CD4-positive, alpha-beta T cell treated with Interleukin-12 subunit alpha and Interleukin-12 subunit beta, for 1 hour (primary cell): ENCODE measurements around the gene OGFRL1.

Source experiments
- DNase-seq: peaks from one replicate; pipeline ENCODE4 v3.0.0-alpha.2; 2020

The OGFRL1 gene

DNA sequence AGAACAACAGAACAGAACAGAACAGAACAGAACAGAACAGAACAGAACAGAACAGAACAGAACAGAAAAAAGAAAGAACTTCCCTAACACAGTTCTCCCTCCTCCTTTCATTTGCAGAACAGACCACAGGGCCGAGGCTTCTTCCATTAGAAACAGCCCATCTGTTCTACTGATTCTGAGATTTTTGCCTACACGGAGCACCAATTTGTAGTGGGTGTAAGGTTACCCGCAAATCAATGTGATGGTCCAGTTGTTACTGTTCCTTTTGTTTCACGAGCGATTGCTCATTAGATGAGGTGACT, 734 bp upstream of the OGFRL1 start:
- DNase-seq = no peak

DNA sequence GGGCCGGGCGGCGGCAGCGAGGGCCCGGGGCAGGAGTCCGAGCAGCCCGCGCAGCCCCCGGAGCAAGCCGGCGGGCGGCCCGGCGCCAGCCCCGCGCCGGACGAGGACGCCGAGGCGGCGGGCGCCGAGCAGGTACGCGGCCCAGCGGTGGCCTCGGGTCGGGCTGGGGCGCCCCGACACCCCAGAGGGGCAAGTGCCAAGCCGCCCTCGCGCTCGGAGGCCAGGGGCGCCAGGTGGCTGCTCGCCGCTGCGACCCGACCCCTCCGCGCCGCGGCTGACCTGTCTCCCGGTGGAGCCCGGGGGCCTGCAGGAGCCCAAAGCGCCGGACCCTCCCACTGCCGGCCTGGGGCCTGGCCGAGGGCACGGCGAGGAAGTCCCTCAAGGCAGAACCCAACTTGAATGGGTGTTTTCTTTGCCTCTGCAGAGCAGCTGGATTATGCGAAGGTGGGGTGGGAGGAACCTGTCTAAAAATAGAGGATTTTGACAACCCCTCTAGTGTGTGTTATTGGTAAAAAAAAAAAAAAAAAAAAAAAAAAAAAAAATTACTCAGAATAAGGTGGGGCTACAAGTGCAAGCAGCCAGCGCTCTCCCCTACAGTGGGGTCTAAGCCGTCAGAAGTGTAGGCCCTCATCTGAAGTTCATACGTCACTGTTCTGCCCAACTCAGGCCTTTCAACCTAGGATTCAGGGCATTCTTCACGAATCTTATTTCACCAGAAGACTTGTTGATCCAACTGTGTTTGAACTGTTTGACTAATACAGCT, 609 bp downstream of the OGFRL1 start:
- DNase-seq = peak; percentile 19

DNA sequence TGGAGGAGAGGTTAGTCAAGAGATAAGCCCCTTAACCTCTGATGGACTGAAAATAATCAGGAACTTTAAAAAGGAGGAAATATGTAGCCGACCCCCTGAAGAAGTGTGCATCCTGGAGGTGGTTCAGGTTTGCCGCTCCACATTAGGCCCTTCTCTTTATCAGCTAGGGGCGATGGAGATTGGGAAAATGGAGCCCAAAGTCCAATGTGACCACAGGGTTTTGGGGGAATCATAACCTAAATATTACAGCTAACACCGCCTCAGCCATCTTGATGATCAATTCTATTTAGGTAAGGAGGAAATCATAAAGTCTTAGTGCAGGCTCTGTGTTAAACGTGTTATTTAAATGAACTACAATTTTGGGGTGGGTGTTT, 1.2 kb downstream of the OGFRL1 start:
- no peak for DNase-seq

DNA sequence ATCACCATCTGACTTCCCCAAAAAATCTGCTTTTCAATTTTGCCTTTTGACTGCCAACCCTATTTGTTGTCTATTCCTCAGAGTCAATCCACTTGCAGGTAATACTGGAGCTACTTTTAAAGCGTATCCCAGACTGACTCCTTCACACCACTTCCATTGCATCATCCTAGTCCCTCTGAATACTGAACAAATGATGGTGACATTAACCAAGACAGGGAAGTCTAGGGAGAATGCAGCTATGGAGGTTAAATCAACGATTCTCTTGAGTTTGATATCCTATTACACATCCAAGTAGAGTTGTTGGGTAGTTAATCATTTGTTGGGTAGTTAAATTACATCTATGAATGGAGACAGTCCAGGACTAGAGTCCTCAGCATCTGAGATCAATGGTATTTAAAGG, 2.0 kb downstream of the OGFRL1 start:
- DNase-seq = no peak

DNA sequence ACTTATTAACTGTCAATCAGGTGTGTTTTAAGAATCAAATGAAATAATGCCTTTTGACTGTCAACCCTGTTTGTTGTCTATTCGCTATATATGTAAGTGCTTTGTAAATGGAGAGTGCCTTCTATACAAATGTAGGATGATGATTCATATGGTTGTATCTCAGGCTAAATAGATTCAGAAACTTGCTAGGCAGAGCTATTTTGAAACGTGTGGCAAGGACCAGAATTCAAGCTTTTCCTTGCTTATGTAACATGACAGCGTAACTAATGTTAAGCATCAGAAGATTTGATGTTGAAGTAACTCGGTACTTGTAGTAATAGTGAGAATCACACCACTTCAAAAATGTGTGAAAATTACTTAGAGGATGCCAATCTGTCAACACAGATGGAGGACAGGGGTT, 3.4 kb downstream of the OGFRL1 start:
- no peak for DNase-seq

DNA sequence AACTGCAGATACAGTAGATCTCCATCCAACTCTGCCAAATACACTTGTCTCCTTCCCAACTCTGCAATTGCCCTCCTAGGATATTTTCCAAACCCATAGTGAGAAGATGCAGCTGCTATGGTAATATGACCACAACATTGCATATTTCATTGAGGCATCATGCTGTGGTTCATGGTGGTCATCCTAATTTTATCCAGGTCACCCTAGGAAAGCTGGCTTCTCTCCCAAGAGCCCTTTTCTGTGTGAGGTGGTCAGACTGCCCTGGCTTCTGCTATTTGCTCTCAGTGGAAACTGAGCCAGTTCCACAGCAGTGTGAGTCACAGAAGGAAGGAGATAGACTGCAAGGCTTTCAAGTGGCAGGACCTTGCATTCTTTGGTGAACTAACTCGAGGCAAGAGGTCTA, 5.5 kb downstream of the OGFRL1 start:
- no peak for DNase-seq

DNA sequence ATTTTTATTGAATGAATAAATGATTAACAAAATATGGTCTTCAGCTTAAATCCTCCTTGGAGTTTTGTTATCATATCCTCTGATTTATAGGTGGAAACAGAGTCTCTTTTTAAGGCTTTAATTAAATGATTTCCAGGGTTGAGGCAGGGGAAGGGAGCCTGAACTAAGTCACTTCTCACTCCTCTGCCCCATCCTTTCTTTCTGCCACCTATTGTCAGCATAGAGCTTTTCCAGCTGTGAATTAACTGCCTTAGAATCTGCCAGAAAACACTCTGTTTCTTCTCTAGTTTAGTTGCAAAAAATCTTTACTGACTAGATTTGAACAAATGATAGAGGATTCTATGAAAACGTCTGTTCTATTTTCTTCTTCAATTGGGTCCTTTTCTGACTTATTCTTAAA, 9.8 kb downstream of the OGFRL1 start:
- no peak for DNase-seq

DNA sequence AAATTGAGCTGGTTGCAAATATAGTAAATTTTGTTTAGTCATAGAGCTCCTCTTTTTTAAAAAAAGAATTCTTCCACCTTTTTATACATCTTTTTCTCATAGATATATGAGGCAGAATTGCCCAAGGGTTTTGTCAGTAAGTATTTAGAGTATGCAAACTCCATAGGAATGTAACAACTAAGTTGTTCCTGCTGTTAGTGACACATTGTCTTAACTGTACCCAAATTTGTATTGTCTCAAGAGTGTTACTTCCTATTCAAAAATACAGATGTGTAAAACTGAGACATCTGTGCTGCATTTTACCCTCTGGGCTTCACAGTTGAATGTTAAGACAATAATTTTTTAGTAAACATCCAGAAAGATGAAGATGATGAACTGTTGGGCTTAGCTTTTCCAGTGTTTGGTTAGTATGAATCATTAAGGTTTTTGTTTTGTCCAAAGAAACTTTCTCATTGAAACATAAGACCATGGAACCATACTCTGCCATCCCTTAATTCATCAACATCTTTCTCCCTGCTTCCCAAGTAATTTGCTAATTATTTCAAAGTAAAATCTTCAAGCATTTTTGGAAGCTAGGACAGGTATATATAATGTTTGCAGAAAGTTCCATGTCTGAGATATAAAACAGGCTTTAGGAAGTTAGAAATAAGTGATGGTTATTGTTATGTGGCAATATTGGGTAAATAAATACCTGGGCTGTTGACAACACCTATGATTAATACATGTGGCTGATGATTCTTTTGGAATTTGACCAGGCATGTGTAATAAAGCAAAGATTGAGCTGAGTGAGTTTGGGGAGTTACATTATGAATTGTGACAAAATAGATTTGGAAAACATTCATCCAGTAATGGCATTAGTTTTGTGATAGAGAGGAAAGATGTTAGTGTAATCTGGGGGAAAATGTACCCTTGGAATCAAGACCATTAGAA, 11.2 kb downstream of the OGFRL1 start:
- no peak for DNase-seq

DNA sequence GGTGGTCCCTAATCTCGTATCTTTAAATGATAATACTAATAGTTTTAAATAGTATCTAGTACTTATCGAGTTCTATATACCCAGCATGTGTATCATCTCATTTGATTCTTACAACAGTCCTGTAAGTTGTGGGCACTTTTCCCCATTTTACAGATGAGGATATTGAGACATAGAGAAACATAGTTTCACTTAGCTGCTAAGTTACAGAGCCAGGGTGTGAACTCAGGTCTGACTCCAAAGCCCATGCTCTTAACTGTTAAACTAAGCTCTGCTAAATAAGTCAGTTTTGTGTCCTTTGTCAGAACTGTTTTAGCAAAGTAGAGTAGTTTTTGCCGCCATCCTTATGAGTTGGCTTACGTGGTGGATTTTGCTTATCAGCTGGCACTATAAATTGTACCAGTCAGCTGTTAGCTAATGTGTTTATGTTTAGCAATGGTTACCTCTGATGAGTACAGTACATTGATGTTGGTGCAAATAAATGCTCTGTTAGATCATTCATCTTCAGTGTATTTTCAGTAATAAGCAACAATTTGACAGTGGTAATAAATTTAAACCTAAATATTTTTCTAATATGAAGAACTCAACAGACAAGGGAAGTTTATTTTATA, 12.1 kb downstream of the OGFRL1 start:
- no peak for DNase-seq

DNA sequence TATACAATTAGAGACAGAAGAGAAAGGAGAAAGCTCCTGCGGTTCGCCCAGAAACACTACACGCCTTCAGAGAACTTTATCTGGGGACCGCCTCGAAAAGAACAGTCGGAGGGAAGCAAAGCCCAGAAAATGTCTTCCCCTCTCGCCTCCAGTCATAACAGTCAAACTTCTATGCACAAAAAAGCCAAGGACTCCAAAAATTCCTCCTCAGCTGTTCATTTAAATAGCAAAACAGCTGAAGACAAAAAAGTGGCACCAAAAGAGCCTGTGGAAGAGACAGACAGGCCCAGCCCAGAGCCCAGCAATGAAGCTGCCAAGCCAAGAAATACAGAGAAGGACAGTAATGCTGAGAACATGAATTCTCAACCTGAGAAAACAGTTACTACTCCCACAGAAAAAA, 12.9 kb downstream of the OGFRL1 start:
- no peak for DNase-seq

DNA sequence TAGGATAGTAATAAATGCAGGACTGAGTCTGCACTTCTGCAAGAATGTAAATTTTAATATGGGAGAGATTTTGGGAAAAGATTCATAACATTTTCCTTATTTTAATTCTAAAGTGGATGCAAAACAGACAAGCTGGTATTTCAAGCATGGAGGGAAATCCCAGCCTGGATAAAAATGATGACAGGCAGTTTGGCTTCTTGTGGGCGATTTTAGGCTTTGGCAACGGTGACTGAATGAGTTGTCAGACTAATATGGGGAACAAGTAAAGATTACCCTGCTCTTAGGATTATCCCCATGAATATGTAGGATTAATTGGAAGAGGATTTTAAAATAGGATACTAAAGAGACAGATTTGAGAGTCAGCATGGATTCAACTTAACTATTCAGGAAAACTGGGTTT, 21.0 kb downstream of the OGFRL1 start:
- no peak for DNase-seq

DNA sequence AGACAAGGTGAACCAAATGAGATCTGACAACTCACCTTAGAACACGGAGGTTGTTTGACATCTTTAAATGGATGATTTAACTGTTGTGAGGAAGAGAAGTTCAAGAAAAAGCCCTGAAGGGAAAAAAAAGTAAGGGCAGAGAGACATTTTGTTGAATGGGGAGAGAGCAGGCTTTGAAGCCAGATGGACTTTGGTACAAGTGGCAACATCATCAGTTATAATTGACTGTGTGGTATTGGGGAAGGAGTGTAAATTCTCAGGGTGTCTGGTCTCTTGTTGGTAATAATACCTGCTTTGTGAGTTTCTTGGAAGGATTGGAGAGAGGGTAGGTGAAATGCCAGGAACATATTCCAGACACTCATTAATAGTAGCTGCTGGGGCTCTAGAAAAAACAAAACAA, 21.6 kb downstream of the OGFRL1 start:
- no peak for DNase-seq

DNA sequence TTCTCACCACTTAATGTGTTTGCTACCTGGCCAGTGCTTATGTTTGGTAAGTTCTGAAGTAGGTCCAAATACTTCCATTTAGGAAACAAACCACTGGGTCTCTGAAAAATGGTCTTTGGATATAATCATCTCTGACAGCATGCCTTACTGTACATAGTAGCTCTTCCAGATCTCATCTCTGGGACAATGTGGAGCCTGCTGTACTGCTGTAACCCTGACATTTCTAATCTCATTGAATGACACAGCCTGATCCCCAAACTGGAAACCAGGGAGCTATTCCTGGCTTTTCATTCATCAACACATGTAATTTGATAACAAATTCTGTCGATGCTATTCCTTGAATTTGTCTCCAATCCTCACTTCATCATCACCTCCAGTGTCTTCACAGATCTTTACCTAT, 23.5 kb downstream of the OGFRL1 start:
- no peak for DNase-seq

DNA sequence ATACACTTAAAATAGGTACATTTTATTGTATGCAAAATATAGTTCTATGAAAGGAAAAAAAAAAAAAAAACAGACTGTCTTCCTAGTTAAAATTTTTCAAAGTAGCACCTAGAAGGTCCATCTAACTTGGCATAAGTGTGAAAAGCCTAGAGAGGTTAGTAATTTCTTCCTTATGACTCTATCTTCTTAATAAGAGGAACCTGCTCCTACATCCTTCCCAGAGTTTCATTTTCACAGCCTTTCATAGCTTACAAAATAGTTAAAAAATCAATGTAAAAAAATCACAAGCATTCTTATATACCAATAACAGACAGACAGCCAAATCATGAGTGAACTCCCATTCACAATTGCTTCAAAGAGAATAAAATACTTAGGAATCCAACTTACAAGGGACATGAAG, 28.8 kb downstream of the OGFRL1 start:
- no peak for DNase-seq

DNA sequence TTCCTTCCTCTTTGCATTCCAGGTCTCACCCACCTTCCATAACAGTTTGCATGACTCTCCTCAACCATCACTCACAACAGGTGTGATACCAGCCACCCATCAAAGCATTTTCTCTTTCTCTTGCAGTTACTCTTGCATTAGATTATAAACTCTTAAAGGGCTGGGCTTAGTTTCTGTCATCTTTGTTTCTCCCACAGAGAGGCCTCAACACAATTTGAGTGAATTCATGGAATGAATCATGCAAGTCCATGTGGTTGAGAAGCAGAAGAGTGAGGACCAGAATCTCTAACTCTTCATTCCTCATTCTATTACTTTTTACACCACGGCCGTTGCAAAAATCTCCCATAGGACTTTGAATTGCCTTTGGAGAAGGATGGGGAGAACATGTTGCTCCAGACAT, 31.4 kb downstream of the OGFRL1 start:
- DNase-seq = no peak

DNA sequence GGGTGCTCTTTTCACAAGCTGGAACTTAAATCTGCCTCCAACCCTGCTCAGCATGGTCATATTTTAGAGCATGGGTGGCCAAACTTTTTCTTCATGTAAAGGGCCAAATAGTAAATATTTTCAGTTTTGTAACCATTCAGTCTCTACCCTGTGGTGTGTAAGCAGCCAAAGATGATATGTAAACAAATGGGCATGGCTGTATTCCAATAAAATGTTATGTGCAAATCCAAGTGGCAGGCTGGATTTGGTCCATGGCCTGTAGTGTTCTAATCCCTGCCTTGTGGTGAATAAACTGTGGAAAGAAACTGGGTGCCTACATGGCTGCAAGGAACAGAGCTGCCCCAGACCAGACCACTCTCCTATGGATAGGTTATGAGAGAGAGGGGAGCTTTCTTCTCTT, 32.7 kb downstream of the OGFRL1 start:
- DNase-seq = no peak

DNA sequence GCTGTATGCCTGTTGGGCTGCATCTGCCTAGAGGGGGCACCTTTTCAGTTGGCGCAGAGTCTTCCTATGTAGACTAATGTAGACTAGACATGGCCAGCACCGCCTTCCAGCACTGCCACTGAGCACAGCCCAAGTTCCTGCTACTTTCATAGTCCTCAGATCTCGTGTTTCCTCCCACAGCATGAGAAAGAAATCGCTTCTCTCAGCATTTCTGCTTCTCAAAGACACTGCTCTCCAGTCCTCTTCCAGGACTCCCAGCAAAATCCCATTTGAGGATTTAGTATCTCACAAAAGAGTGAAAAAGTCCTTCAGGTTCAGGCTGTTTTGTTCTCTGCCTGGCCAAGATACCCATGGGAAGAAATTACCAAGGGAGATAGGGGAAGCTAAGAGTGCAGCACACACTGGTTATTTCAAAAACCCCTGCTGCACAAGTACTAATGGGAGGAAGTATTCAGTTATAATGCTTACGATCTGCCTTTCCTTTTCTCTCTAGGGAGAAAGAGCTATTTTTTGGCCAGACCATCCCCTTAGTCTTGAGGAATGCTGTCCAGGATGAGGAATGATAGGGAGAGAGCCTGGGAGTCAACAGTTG, 35.7 kb downstream of the OGFRL1 start:
- no peak for DNase-seq

DNA sequence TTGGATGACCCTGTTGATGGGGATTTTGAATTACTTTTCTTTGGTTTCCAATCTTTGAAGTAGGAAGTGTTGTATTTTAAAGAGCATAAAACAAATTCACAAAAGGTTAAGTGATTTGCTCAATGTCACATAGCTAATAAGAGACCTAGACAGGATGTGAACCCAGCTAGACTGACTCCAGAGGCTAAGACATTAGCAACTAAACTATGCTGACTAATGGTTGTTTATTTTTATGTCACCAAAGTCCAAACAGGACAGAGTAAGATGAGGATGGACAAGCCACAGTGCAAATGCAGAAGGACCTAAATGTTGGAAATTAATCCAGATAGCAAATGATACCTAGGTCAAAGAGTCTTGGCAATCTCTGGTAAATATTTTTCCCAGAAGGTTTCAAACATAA, 38.0 kb downstream of the OGFRL1 start:
- DNase-seq = no peak

DNA sequence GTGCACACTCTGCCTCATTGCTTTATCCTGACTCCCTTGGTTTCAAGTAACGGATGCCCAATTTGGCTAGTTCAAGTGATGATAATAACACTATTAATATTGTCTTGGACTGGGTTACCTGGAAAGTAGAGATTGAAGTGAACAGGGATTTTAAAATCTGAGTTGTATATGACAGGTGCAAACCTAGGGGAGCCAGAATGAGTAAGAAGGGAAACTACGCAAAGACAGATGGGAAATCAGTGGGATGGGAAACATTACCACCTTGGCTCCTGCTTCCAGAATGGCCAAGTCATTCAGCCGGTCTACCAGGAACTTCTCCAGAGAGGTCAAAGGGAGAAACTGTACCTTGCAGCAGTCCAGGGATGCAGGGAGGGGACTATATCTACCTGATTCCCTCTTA, 41.9 kb downstream of the OGFRL1 start:
- no peak for DNase-seq

DNA sequence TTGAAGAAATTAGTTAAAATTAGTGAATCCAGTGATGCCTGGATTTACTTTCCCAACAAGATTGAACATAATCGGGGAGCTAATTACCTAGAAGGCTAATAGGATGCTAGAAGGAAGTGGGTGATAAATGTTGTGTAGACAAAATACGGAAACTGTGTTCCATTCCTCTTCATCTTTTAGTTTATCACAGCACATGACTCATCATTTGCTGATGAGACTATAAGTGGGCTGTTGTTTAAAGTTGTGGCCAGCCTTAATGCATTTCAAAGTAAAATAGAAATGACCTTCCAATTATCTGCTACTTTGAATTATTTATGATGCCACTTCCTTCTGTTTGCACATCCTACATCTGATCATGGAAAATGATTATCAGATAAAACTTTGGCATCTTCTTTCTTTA, 43.4 kb downstream of the OGFRL1 start:
- no peak for DNase-seq

DNA sequence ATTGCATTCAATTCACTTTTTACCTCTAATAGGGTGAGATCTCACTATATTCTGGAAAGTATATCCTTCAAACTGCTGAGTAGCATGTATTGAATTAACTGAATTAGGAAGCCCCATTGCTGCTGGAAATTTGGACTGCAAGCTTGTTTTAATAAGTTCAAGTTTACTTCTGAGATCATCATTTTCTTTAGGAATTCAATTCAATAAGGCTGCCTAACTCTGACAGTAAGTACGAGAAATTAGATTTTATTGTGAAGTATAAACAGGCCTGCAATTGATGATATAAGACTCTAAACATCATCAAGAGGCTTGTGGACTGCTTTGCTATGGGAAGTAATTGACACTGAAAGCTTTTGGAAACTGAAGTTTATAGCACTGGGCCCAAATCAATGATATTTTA, 44.4 kb downstream of the OGFRL1 start:
- no peak for DNase-seq

DNA sequence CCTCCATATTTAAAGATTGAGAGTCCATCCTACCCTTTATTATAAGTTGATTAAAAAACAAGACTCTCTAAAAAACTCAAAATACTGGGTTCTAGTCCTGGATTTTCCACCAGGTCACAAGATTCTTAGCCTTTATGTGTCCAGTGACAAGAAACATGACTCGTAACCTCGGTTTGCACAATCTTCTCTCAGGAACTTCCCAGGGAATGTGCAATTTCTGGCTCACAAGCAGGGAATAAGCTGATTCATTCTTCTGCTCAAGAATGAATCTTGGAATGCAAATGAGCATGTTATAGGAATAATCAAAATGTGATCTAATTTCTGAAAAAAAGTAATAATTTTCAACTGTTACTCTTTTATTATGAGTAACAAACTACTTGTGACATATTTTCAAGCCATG, 45.1 kb downstream of the OGFRL1 start:
- DNase-seq = no peak

DNA sequence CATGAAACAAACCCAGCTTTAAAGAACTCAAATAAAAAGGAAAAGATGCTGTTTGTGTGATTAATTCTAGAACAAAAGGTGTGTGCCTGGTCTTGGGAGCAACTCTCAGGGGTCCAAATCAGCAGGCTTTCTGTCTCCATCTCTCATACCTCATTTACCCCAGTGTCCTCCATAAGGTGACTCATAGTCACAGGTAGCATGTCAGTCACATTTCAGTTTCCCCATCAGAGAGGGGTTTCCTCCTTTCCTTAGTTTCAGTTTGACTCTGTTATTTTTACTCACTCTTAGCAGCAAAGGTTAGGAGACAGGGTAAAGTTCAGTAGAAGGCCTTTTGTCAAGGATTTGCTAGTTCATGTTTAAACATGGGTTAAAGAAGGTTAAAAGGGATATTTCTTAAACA, 46.2 kb downstream of the OGFRL1 start:
- DNase-seq = no peak

DNA sequence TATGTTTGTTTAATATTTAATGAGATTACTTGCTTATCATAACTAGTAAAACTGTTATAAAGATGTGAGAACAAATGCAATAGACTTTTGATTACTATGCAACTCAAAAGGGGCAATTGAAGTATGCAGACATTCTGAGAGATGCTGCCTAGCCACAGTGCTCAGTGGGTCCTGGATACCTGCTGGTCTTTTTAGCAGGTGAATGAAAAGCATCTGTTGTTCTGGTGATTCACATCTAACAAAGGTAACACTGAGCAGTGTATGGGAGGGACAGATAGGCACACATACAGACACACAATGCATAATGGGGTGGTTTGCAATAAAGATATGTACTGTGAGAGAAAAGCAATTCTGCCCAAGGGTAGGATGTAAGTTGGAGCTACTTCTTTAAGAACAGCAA, 46.9 kb downstream of the OGFRL1 start:
- DNase-seq = no peak
